ENCODE data around the gene CDH4.

DNA sequence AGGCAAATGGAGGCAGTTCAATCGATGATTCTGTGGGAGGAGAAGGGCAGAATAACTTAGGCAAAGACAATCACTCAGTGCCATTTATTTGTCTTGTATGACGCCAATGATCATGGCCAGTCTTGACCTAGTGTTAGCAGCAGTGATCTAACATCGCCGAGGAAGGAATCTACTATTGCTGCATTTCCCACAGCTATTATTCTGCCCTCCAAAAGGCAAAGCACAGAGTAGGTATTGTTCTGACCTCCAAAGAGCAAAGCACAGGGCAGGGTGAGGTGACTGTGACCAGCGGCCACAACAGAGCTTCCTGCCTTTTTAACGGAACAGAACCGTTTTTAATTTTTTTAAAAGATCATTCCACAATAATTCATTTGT, 235.9 kb downstream of the CDH4 start:
- no peak for TF ChIP-seq CTCF (IDR thresholded peaks at IDR 0.05; ENCODE audit: insufficient read depth, low read length, poor library complexity, severe bottlenecking)
- TF ChIP-seq EZH2phosphoT487 (conservative IDR thresholded peaks at IDR 0.05; ENCODE audit: low read length): no peak
